HepG2 (cell line): ENCODE results near the gene ATP8A2.

Experiments used
- ARHGAP35 ChIP-seq: sonication (generic); formaldehyde crosslinking; IDR thresholded peaks from 2 replicates; pipeline ENCODE4 v1.9.0; 2022; ENCODE audit warnings: mild to moderate bottlenecking, inconsistent platforms, moderate library complexity, missing genetic modification reagents, borderline replicate concordance
- HCFC1 ChIP-seq: fragments of 150-350 bp; IDR thresholded peaks from 2 replicates; pipeline ENCODE4 v1.6.1; 2014; ENCODE audit warnings: low read depth, low read length
- HINFP ChIP-seq: sonication (generic); formaldehyde crosslinking; IDR thresholded peaks from 2 replicates; pipeline ENCODE4 v1.4.0; 2020; ENCODE audit warnings: low read depth, mild to moderate bottlenecking, missing genetic modification reagents
- HNF4G ChIP-seq, 2 experiments: sonication (generic) in 1 of 2; formaldehyde crosslinking in 1 of 2; IDR thresholded peaks; 2 replicates each; pipeline versions ENCODE4 v1.4.0 to v1.6.1; 2011 to 2020; ENCODE audit warnings: borderline replicate concordance in 2 of 2, low read depth in 2 of 2, mild to moderate bottlenecking in 2 of 2, low read length in 1 of 2, missing genetic modification reagents in 1 of 2, moderate library complexity in 1 of 2
- JUND ChIP-seq: sonication (generic); formaldehyde crosslinking; IDR thresholded peaks from 2 replicates; pipeline ENCODE4 v1.8.0; 2022; ENCODE audit warnings: mild to moderate bottlenecking, missing genetic modification reagents
- MEF2D ChIP-seq: sonication (generic); formaldehyde crosslinking; IDR thresholded peaks from 2 replicates; pipeline ENCODE4 v1.5.1; 2020; ENCODE audit warnings: mild to moderate bottlenecking, missing genetic modification reagents
- PRDM10 ChIP-seq: sonication (generic); formaldehyde crosslinking; IDR thresholded peaks from 2 replicates; pipeline ENCODE4 v1.4.0; 2020; ENCODE audit warnings: low read depth, missing genetic modification reagents
- TF ChIP-seq, protein P1 (sequence below): sonication (generic); formaldehyde crosslinking; IDR thresholded peaks from 2 replicates; pipeline ENCODE4 v1.5.0; 2020; ENCODE audit warnings: mild to moderate bottlenecking, missing genetic modification reagents, moderate library complexity
- TF ChIP-seq, protein P2 (sequence below): sonication (generic); formaldehyde crosslinking; IDR thresholded peaks from 2 replicates; pipeline ENCODE4 v1.4.0; 2020; ENCODE audit warnings: missing genetic modification reagents, borderline replicate concordance

GRCh38 chr13:25335856-25336255 is 35.9 kb upstream of the ATP8A2 start:
- TF ChIP-seq HINFP (CRISPR knock-in tag) (no peak), JUND (CRISPR knock-in tag) (no peak), ARHGAP35 (CRISPR knock-in tag) (no peak), HNF4G (IDR thresholded peaks at IDR 0.05; ENCODE audit: borderline replicate concordance, low read depth, low read length) (no peak), HNF4G (CRISPR knock-in tag; IDR thresholded peaks at IDR 0.05; ENCODE audit: borderline replicate concordance, low read depth) (no peak), HCFC1 (no peak), PRDM10 (no peak), MEF2D (CRISPR knock-in tag) (no peak)
- TF ChIP-seq, protein P1, sequence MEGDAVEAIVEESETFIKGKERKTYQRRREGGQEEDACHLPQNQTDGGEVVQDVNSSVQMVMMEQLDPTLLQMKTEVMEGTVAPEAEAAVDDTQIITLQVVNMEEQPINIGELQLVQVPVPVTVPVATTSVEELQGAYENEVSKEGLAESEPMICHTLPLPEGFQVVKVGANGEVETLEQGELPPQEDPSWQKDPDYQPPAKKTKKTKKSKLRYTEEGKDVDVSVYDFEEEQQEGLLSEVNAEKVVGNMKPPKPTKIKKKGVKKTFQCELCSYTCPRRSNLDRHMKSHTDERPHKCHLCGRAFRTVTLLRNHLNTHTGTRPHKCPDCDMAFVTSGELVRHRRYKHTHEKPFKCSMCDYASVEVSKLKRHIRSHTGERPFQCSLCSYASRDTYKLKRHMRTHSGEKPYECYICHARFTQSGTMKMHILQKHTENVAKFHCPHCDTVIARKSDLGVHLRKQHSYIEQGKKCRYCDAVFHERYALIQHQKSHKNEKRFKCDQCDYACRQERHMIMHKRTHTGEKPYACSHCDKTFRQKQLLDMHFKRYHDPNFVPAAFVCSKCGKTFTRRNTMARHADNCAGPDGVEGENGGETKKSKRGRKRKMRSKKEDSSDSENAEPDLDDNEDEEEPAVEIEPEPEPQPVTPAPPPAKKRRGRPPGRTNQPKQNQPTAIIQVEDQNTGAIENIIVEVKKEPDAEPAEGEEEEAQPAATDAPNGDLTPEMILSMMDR (CRISPR knock-in tag), result no peak
- TF ChIP-seq, protein P2, sequence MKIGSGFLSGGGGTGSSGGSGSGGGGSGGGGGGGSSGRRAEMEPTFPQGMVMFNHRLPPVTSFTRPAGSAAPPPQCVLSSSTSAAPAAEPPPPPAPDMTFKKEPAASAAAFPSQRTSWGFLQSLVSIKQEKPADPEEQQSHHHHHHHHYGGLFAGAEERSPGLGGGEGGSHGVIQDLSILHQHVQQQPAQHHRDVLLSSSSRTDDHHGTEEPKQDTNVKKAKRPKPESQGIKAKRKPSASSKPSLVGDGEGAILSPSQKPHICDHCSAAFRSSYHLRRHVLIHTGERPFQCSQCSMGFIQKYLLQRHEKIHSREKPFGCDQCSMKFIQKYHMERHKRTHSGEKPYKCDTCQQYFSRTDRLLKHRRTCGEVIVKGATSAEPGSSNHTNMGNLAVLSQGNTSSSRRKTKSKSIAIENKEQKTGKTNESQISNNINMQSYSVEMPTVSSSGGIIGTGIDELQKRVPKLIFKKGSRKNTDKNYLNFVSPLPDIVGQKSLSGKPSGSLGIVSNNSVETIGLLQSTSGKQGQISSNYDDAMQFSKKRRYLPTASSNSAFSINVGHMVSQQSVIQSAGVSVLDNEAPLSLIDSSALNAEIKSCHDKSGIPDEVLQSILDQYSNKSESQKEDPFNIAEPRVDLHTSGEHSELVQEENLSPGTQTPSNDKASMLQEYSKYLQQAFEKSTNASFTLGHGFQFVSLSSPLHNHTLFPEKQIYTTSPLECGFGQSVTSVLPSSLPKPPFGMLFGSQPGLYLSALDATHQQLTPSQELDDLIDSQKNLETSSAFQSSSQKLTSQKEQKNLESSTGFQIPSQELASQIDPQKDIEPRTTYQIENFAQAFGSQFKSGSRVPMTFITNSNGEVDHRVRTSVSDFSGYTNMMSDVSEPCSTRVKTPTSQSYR (CRISPR knock-in tag), result no peak
